Measurements from ENCODE around the gene KRTAP5-4.

The KRTAP5-4 gene

GRCh38 chr11:1572197-1573076 is 49.5 kb downstream of the KRTAP5-4 start, which contains the start of gene DUSP8:
Gene DUSP8 (minus strand): TSS chr11:1572271. CDS start chr11:1565826, 6,445 bp downstream.
- peak; percentile 33 for DNase-seq (ENCODE audit: low read depth, low spot score)

GRCh38 chr11:1571760-1572196 is 50.2 kb downstream of the KRTAP5-4 start:
- no peak for DNase-seq (ENCODE audit: low read depth, low spot score)
